Measurements from ENCODE around the gene RAB33A.

Gene RAB33A

GRCh38 chrX:130190801-130191200, 19.0 kb downstream of the RAB33A start:
- H3K4me3 ChIP-seq (ENCODE audit: control insufficient read depth, low read depth, low read length): no peak overlapping the region
- TF ChIP-seq CTCF (conservative IDR thresholded peaks at IDR 0.05; ENCODE audit: control insufficient read depth, insufficient read depth, low read depth, low read length): no peak
- no peak for DNase-seq (ENCODE audit: low read depth)

GRCh38 chrX:130196466-130196865, 24.7 kb downstream of the RAB33A start:
- no peak for TF ChIP-seq CTCF (conservative IDR thresholded peaks at IDR 0.05; ENCODE audit: control insufficient read depth, insufficient read depth, low read depth, low read length)
- DNase-seq (ENCODE audit: low read depth): no peak
- H3K4me3 ChIP-seq (ENCODE audit: control insufficient read depth, low read depth, low read length): no peak overlapping the region

GRCh38 chrX:130197464-130197863, 25.7 kb downstream of the RAB33A start:
- no peak overlapping the region for H3K4me3 ChIP-seq (ENCODE audit: control insufficient read depth, low read depth, low read length)
- no peak for TF ChIP-seq CTCF (conservative IDR thresholded peaks at IDR 0.05; ENCODE audit: control insufficient read depth, insufficient read depth, low read depth, low read length)
- DNase-seq (ENCODE audit: low read depth): no peak

- DNase-seq (ENCODE audit: low read depth): no peak
- no peak overlapping the region for H3K4me3 ChIP-seq (ENCODE audit: control insufficient read depth, low read depth, low read length)
- TF ChIP-seq CTCF (conservative IDR thresholded peaks at IDR 0.05; ENCODE audit: control insufficient read depth, insufficient read depth, low read depth, low read length): no peak
These were observed 32.9 kb downstream of the RAB33A start for GRCh38 chrX:130204647-130205046.

GRCh38 chrX:130211415-130212186, 39.8 kb downstream of the RAB33A start:
- TF ChIP-seq CTCF (conservative IDR thresholded peaks at IDR 0.05; ENCODE audit: control insufficient read depth, insufficient read depth, low read depth, low read length): no peak
- DNase-seq (ENCODE audit: low read depth): no peak
- no peak overlapping the region for H3K4me3 ChIP-seq (ENCODE audit: control insufficient read depth, low read depth, low read length)

GRCh38 chrX:130212371-130212770, 40.6 kb downstream of the RAB33A start:
- no peak for DNase-seq (ENCODE audit: low read depth)
- H3K4me3 ChIP-seq (ENCODE audit: control insufficient read depth, low read depth, low read length): no peak overlapping the region
- TF ChIP-seq CTCF (conservative IDR thresholded peaks at IDR 0.05; ENCODE audit: control insufficient read depth, insufficient read depth, low read depth, low read length): no peak

All from fibroblast of mammary gland (primary cell).